ENCODE results near the gene P2RX5.

Gene P2RX5

DNA sequence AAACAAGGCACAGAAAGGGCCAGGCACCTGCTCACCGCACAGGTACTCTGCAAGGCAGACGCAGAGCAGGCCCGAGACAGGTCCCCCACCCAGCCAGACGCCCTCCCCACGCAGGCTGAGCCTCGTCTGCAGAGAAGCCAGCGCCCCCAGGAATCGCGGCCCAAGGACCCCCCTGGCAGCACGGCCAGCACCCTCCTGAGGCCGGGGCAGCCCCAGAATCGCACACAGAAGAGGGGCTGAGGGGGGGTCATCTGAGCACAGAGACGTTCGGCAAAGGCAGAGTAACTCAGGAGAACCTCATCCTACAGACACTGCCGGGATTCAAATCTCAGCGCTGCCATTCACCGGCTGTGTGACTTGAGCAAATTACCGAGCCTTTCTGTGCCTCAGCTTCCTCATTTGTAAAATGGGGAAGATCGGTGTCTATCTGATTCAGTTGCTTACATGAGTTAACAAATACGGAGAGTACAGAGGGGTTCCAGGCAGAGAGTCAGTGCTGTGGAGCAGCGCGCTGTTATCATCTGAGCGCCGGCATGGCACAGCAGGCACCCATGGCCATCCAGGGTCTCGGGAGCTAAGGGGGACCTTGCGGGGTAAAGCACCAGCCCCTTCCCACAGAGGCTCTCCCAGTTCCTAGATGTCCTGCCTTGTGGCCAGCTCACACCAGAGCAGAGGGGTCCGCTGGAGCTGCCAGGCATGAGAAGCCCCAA is 17.0 kb downstream of the P2RX5 start:
- DNase-seq = no peak

DNA sequence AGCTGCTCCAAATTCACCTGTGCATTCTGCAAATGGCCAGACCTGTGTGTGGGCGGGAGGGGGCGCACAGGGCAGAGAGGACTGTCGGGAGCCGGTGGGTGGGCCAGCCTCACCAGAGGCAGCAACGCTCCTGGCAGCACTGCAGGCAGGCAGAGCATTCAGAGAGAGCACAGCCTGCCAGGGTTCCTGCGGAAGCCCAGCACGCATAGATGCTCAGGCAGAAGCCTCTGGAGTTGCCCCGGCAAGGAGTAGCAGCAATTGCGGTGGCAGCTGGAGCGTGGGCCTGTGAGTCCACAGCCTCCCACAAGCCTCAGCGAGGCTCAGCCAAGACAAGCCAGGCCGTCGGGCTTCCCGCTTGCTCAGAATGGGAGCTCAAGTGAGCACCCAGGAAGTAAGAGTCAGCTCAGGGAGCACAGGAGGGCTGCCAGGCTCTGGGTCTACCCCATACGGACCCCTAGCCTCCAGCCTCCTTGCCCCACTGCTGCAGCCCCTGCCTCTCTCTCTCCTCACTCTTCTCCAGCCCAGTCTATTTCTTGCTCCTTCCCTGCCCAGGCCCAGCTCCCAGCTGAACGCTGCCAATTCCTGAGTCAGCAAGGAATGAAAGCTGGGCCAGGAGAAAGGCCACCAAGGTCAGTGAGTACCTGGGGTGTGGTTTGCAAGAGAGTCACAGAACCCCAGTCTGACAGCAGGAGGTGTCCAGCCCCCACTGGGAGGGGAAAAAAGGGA is 17.7 kb downstream of the P2RX5 start:
- no peak for DNase-seq

DNA sequence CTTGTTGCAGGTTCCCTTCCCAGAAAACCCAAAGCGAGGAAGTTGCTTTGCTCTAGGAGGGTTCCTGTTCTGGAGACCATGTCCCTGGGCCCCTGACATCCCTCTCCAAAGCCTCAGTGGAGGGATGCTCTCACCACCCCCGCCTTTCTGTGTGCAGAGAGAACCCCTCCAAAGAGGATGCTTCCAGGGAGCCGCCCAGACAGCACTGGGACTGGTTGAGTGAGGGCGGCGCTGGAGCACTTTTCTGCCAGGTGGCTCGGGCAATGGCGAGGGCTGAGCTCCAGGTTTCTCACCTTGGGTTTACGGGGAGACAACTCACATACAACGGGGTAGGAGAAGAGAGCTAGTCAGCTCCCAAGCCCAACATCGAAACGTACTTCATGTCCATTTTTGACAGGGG is 20.1 kb downstream of the P2RX5 start:
- no peak for DNase-seq

DNA sequence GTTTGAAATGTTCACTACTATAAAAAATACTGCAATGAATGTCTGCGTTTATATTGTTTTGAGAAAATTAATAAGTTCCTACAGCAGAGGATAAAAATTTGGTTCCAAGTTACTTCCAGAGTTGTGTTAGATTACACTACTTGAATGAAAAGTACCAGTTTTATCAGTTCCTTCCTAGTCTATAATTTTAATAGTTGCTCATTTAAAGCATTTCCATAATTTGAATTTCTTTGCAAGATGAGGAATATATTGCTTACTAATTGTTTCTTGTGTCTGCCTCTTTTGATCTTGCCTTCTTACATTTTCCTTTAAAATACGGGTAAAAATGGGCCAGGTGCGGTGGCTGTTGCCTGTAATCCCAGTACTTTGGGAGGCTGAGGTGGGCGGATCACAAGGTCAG is 23.4 kb downstream of the P2RX5 start:
- DNase-seq = no peak

DNA sequence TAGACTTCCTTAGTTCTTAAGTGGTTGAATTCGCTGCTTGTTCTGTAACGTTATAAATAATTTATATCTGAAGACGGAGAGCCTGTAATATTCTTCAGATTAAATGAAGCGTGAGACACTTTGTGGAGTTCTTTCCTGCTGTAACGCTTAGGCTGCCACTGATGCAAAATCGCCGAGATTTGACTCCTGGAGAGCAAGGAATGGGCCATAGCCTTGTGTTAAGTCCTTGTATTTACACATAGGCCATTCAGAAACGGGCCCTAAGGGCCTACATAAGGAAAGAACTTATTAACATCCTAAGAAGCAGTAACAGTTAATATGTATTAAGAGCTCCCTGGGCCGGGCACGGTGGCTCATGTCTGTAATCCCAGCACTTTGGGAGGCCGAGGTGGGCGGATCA is 26.4 kb downstream of the P2RX5 start:
- no peak for DNase-seq

DNA sequence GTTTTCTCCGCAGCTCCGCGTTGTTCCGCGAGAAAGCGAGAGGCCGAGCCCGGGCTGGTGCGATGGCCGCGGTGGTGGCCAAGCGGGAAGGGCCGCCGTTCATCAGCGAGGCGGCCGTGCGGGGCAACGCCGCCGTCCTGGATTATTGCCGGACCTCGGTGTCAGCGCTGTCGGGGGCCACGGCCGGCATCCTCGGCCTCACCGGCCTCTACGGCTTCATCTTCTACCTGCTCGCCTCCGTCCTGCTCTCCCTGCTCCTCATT is 26.9 kb downstream of the P2RX5 start:
- no peak for DNase-seq

DNA sequence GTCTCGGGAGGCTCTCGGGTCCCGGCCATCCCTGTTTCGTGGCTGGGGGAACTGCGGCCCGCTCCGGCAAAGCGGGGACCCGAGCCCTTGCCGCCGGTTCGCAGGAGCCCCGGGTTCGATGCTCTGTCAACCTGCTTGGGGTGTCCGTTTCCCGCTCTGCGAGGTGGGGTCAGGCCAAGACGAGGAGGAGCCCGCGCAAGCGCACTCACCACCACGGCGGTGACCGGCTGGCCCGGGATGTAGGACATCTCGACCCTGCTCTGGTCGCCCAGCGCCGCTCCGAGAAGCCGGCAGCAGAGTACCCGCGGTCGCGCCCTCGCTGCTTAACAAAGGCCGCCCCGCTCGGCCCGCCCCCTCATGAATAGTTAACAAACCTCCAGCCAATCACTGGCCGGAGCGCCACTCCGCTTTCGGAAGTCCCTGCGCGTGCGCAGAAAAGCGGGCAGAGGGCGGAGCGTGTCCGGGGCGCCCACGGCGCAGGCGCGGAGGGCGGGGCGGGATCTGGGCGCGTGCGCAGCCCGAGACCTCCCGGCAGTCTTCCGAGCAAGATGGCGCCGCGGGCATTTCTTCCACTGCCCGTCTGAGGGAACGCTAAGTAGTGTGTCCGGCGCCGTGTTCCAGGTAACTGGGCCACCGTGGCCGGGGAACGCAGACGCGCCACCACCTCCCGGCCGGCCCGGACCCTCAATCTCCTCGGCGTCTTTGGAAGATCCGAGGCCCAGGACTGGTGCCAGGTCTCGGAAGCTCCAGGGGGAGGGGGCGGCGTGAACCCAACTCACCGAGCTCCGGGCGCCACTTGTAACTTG is 27.5 kb downstream of the P2RX5 start, which contains the start of the genes EMC6 and TAX1BP3:
EMC6 (plus strand) TSS at position 534 of the 806 bp plus-strand sequence. CDS start 335 bp downstream, outside the sequence.
TAX1BP3 (minus strand) TSS at position 300 of the 806 bp plus-strand sequence; CDS start at position 248, 52 bp downstream.
- peak; percentile 97 for DNase-seq

DNA sequence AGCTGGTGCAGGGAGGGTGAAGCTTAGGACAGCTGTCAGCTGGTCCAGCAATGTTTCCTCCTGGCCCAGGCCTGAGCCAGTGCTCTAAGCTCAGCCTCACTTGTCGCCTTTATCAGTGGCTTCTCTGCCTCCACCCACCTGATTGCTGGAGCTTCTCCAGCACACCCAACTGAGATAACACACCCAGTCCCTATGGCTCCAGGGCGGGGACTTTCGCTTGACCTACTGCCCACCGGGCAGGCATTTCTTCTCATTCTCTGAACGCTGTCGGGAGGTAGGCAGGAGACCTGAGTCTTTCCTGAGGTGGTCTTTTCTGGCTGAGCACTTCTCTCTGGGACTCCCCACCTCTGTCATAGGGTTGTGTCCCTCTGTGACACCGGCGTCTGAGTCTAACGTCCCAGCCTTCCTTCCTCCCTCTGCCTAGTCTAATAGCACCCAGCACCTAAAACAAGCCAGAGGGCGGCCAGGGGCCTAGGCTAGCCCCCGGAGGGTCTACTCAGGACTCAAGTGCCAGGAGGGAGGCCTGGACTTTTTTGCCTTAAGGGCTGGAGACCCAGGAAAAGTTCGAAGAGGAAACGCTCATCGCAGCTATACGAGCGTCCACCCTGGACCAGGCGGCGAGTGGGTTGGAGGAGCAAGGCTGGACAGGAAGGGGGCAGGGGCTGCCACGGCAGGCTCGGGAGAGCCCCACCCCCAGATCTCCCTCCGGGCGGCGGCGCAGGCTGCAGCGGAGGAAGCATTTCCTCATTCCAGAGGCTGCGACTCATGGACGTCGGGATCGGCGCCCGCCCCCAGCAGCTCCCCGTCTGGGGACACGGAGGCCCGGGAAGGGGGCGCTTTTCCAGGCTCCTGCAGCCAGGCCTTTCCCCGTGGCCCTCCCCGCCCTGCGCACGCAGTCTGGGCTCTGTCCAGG is 28.3 kb downstream of the P2RX5 start:
- DNase-seq = no peak

DNA sequence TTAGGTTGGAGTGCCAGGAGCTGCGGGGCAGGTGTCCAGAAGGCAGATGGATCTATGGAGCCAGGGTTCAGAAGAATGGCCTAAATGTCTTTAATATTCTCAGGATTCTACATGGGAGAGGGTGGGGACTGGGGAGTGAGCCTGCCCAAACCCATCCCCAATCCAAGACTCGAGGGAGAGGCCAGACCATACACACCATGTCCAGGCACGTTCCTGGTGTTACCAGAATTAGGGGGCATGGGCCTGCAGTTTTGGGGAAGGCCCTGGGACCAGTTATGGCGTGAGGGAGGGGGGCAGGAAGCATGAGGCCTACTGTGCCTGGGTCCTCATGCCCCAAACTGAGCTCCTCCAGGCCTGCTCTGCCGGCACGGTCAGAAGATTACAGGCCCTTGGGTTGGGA is 29.4 kb downstream of the P2RX5 start:
- no peak for DNase-seq

DNA sequence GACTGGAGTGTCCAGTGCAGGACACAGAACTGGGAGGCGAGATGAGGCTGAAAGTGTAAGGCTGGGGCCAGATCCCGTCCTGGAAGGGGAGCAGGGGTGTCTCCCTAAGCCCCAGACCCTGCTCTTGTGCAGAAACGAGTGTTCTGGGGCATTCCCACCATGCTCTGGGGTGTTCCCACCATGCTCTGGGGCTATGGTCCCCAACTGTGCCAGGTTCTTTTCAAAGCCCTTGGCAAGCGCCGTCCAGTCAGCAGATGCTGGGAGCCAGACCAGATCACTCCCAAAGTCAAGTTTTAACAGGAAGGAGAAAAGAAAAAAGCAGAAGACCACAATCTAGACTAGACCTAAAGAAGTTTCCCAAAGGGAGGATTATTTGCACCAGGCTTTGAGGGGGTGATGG is 30.1 kb downstream of the P2RX5 start:
- DNase-seq = no peak

DNA sequence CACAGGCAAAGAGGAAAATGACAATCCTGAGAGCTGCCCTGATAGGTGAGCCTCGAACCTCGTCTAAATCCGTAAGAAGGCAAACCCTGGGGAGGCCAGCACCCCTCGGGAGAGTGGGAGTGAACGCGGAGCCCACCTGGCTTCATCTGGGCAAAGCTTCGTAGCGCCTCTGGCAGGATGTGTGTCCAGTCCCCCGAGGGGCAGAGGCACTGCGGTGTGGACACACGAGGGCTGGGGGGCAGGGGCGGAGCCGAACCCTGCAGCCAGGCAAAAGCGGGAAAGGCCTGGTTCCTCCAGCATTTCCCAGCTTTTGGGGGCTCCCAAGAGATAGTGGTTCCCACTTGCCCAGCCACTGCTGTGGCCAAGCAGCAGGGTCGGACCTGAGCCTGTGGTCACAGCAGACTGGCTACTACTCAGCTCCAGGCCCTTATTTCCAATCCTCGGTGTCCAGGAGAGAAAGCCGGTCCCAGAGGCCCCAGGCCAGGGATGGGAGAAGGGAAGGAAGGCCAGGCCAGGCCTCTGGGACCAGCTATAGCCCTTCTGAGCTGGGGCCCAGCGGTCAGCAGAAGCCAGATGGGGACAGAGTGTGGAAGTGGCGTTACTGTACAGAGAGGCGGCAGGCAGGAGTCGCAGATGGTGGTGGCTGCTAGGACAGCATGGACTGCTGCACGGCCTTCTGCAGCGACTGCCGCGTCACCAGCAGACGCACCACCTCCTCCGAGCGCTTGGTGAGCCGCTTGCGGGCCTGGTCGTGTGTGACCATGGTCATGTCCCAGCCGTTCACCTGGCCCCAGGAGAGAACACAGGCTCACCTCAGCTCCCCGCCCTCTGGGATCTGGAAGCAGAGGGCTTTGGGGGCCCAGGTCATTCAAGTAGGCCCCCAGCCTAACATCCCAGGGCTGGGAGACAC is 32.6 kb downstream of the P2RX5 start:
- DNase-seq = no peak

DNA sequence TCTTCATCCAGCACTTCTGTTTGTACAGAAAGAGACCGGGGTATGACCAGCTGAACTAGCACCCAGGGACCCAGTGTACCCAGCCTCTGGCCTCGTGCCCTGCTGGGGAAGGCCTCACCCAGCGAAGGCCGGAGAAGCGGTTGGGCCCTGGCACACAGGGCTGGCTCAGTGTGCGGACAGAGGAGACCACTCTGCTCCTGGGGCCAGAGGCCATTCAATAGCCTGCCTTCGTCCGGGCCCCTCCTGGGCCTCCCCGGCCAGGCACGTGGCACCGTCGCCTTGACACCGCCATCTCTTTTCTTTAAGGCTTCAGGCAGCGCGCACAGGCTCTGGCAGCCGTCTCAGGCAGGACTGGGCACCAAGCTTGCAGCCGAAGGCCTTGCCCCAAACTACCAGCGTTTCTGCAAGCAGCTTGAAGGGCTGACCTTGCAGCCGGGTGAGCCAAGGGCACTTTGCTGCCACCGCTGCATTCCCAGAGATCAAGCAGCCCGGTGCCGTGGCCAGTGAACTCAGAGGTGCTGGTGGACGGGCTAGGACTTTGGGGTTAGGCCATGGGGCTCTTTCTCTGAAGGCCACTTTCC is 35.6 kb downstream of the P2RX5 start:
- no peak for DNase-seq

DNA sequence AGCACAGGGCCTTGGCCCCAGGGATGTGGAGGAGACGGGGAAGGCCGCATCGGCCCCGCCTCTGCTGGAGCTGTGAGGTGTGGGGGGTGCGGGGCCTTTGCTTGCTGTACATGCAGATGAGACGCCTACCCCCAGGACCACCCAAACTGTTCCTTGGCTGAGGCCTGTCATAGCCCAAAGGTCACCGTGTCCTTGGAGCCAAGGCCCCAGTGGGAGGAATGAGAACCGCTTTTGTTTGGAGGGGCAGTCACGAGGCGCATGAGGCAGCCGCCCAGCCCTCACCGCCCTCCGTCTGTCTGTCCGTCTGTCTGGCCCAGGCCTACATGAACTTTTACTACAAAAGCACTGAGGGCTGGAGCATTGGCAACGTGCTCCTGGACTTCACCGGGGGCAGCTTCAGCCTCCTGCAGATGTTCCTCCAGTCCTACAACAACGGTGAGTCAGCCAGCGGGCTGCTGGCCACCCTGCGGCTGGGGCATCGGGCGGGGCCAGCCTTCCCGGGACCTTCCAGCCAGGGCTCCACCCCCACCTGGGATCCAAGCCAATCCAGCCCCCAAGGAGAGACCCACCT is 36.3 kb downstream of the P2RX5 start:
- DNase-seq = no peak

DNA sequence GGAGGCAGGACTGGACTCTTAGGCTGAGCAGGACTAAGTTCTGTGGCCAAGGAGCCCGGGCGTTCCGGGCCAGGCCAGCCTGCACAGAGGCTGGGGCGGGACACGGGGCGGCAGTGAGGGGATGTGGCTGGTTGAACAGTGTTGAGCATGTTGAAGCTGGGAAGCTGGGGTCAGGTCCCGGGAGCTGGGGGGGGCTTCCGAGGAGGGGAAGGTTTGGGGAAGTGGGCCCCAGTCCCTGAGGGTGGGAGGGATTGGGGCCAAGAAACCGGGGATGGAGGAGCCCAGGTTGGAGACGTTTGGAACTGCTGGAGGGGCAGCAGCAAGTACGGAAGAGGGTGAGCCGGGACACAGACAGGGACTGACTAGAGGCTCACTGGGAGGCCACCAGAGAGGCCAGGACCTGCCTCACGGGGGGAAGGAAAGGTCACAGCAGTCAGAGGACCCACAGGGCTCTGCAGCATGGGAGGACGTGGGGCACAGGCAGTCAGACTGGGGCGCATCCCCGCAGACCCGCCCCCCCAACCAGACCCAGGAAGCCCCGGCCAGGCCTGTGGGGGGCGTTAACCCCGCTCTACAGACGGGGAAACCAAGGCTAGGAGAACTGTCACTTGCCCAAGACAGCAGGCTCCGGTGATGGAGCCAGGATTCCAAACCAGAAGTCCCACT is 37.0 kb downstream of the P2RX5 start:
- DNase-seq = no peak

DNA sequence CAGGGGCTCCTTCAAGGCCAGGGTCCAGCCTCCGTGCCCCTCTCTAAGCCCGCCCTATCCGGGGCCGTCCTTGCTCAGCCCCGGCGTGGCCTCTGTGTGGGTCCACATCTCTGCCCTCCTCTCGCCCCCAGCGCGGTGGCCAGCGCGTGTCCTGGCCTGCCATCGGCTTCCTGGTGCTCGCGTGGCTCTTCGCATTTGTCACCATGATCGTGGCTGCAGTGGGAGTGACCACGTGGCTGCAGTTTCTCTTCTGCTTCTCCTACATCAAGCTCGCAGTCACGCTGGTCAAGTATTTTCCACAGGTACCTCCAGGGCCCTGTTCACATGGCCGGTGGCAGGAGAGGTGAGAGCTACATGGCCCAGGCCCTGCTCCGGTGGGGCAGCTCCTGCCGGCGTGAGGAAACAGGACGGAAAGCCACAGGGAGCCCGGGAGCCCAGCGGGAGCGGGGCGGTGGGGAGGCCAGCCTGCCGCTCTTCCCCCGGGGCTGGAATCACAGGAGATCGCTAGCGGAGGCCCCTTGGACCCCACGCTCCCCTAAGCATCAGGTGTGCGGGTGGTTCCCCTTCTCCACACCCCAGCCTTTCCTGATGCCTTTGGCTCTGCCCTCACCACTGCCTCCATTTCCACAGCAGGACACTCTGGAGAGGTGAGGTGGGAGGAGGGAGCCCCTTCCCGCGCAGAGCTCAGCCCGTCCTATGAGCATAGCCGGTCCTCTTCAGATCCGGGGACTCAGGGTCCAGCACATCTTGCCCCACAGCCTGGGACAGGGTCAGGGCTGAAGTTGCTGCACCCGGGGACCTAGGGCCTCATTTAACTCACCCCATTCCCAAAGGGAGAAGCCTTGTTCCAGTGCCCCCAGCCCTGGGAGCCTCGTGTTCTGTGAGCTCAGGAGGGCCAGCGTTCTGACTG is 37.8 kb downstream of the P2RX5 start:
- no peak for DNase-seq

DNA sequence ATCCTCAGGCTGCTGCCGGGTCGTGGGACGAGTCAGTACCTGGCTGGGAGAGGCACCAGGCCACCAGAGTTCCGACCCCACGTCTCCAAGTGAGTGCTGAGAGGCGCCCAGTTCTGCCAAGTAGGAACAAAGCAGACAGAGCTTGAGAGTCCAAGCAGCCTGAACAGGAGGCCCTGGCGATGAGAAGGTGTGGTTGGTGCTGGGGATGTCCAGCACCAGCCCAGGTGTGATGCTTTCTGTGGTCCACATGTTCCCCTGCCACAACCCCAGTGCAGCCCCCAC is 38.4 kb downstream of the P2RX5 start:
- no peak for DNase-seq

DNA sequence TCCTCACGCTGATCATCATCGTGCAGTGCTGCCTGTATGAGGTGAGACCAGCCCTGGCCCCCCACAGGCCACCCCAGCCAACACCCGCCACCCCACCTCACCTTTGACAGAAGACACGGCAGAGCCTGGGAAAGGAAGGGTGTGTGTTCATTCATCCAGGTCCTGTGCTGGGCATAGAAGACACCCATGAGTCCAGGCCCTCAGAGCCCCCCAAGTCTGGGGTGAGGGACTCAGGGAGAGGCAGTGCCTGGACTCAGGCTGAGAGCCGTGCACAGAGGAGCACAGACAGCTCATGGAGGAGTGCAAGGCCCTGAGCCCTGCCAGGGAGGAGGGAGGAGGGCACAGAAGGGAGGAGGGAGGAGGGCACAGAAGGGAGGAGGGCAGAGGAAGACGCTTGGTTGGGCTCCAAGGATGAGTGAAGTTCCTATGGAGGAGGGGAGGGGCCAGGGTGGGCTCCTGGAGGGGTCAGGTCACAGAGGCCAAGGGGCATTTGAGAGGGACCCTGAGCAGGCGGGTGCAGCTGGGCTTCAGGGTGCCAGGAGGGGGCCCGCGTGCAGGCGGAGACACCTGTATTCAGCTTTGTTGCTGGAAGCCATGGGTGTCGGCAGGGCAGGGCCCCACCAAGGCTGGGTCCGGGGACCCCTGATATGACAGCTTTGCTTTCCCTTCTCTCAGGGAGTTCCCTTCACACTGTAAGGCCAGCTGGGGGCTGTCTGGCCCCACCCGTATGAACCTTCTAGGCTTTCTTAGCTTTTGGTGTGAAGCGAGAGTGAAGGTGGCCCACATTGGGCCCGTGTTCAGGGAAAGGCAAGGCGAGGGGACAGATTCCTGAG is 39.0 kb downstream of the P2RX5 start:
- no peak for DNase-seq

DNA sequence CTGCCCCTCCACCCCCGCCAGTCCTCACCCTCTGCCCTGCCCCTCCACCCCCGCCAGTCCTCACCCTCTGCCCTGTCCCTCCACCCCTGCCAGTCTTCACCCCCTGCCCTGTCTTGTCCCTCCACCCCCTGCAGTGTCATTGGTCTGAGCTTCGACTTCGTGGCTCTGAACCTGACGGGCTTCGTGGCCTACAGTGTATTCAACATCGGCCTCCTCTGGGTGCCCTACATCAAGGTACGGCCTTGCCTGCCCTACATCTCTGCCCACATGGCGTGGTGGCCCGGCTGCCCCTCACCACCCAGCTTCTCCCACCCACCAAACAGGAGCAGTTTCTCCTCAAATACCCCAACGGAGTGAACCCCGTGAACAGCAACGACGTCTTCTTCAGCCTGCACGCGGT is 39.6 kb downstream of the P2RX5 start:
- no peak for DNase-seq

DNA sequence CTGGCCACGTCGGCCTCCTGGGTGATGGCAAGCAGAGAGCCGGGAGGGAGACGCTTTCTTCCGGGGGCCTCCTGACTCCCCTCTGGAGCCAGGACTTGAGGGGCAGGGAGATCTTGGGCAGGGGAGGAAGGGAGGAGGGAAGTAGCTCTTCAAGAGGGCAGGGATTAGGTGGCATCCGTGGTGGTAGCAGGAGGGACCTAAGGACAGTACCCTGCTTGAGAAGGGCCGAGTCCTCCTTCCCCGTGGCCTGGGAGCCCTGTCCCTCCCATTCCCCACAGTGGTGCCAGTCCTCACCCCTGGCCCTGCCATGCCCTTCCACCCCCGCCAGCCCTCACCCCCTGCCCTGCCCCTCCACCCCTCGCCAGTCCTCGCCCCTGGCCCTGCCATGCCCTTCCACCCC is 40.2 kb downstream of the P2RX5 start:
- no peak for DNase-seq
